Vagina (tissue), 2 donors: ENCODE measurements around the gene OR51S1. TPM values are rescaled to one million over a fixed set of nuclear protein-coding genes. Genes with fewer than 3 reads are reported as not detected.

Experiments
- DNase-seq, 2 donors: peaks; one replicate each; pipeline ENCODE4 v3.0.0-alpha.2; 2017; ENCODE audit errors: extremely low spot score in 2 of 2
- H3K27ac ChIP-seq: fragments of 200-600 bp; sonication (generic); one replicate; pipeline ENCODE4 v1.5.1; 2019
- H3K27me3 ChIP-seq: fragments of 200-600 bp; sonication (generic); one replicate; pipeline ENCODE4 v1.5.1; 2019
- H3K36me3 ChIP-seq, 2 donors: fragments of 200-600 bp; sonication (generic); one replicate each; pipeline ENCODE4 v1.5.1; 2017 to 2019
- H3K4me1 ChIP-seq: fragments of 200-600 bp; sonication (generic); one replicate; pipeline ENCODE4 v1.5.1; 2019
- H3K4me3 ChIP-seq, 2 donors: fragments of 200-600 bp; sonication (generic); 1 replicate in 1 of 2; 2 replicates in 1 of 2; pipeline ENCODE4 v1.5.1; 2016 to 2019
- H3K9me3 ChIP-seq: fragments of 200-600 bp; sonication (generic); one replicate; pipeline ENCODE4 v1.5.1; 2019
- POLR2A ChIP-seq, 2 donors: fragments of 450-650 bp; IDR thresholded peaks; one replicate each; pipeline ENCODE4 v1.6.1; 2017; ENCODE audit warnings: antibody characterized with exemption in 2 of 2, mild to moderate bottlenecking in 2 of 2, moderate library complexity in 2 of 2
- POLR2AphosphoS5 ChIP-seq, 2 donors: sonication (generic); formaldehyde crosslinking; IDR thresholded peaks; one replicate each; pipeline ENCODE4 v1.9.0; 2017; ENCODE audit warnings: antibody characterized with exemption in 2 of 2, mild to moderate bottlenecking in 2 of 2, low read depth in 1 of 2; ENCODE audit not compliant: insufficient read depth in 1 of 2
- intact Hi-C: fragments of 100-400 bp; cut with DNase I; formaldehyde crosslinking; loops from one replicate; pipeline ENCODE4 v1.15.1; 2023
- total RNA-seq: library from RNA; depleted of rRNA; stranded (reverse); fragments of >200 nt; gene quantifications from one replicate; pipeline ENCODE4 v1.2.3, GENCODE V29; 2016
- TF ChIP-seq, protein P1 (sequence below), 3 experiments: fragments of 450-650 bp in 2 of 3; fragments of 200-600 bp in 1 of 3; sonication (generic) in 1 of 3; IDR thresholded peaks; one replicate each; pipeline ENCODE4 v1.5.1; 2017 to 2019; ENCODE audit warnings: antibody characterized with exemption in 3 of 3, mild to moderate bottlenecking in 2 of 3, moderate library complexity in 2 of 3

OR51S1 gene
- total RNA-seq, 1 donor from 2014 or later: not detected

- no peaks in the 10 kb centered on the region for H3K27me3 ChIP-seq
- no peaks in the 10 kb centered on the region for H3K36me3 ChIP-seq
- TF ChIP-seq, protein P1, sequence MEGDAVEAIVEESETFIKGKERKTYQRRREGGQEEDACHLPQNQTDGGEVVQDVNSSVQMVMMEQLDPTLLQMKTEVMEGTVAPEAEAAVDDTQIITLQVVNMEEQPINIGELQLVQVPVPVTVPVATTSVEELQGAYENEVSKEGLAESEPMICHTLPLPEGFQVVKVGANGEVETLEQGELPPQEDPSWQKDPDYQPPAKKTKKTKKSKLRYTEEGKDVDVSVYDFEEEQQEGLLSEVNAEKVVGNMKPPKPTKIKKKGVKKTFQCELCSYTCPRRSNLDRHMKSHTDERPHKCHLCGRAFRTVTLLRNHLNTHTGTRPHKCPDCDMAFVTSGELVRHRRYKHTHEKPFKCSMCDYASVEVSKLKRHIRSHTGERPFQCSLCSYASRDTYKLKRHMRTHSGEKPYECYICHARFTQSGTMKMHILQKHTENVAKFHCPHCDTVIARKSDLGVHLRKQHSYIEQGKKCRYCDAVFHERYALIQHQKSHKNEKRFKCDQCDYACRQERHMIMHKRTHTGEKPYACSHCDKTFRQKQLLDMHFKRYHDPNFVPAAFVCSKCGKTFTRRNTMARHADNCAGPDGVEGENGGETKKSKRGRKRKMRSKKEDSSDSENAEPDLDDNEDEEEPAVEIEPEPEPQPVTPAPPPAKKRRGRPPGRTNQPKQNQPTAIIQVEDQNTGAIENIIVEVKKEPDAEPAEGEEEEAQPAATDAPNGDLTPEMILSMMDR (IDR thresholded peaks at IDR 0.05): no peak
- TF ChIP-seq POLR2AphosphoS5 (IDR thresholded peaks at IDR 0.05; ENCODE audit: insufficient read depth in 1 of 2, low read depth in 1 of 2) (no peak), POLR2A (IDR thresholded peaks at IDR 0.05) (no peak)
- no peak overlapping the region for H3K27ac ChIP-seq
- no peak overlapping the region for H3K4me3 ChIP-seq
- intact Hi-C loops: no loop called here
- no peak for DNase-seq
- no peaks in the 10 kb centered on the region for H3K9me3 ChIP-seq
- no peaks in the 10 kb centered on the region for H3K4me1 ChIP-seq
Observed at GRCh38 chr11:4884361-4884760, 35.4 kb upstream of the OR51S1 start.

- H3K27me3 ChIP-seq: no peaks in the 10 kb centered on the region
- H3K4me3 ChIP-seq: no peak overlapping the region
- no peak for DNase-seq
- H3K36me3 ChIP-seq: no peaks in the 10 kb centered on the region
- intact Hi-C loops: no loop called here
- no peaks in the 10 kb centered on the region for H3K4me1 ChIP-seq
- TF ChIP-seq POLR2A (IDR thresholded peaks at IDR 0.05): no peak
- TF ChIP-seq POLR2AphosphoS5 (IDR thresholded peaks at IDR 0.05; ENCODE audit: insufficient read depth in 1 of 2, low read depth in 1 of 2): no peak
- no peaks in the 10 kb centered on the region for H3K9me3 ChIP-seq
- no peak overlapping the region for H3K27ac ChIP-seq
Observed at GRCh38 chr11:4882543-4882942, 33.5 kb upstream of the OR51S1 start.

GRCh38 chr11:4881860-4882500 lies 33.0 kb upstream of the OR51S1 start, which contains the start of gene OR51T1:
Gene OR51T1, plus strand, starts transcription at chr11:4881900. Its CDS starts 0 bp downstream, at chr11:4881900.
- no peak for DNase-seq
- Histone ChIP-seq H3K4me1 (no peaks in the 10 kb centered on the region), H3K9me3 (no peaks in the 10 kb centered on the region), H3K36me3 (no peaks in the 10 kb centered on the region), H3K27me3 (no peaks in the 10 kb centered on the region), H3K4me3 (no peak within 1 kb of the TSS), H3K27ac (no peak within 1 kb of the TSS)
- TF ChIP-seq POLR2AphosphoS5 (IDR thresholded peaks at IDR 0.05; ENCODE audit: insufficient read depth in 1 of 2, low read depth in 1 of 2) (no peak), POLR2A (IDR thresholded peaks at IDR 0.05) (no peak)
- TF ChIP-seq, protein P1 (IDR thresholded peaks at IDR 0.05): no peak
- intact Hi-C loops: no loop called here

GRCh38 chr11:4881188-4881587 lies 32.2 kb upstream of the OR51S1 start:
- Histone ChIP-seq H3K4me3 (no peak overlapping the region), H3K27me3 (no peaks in the 10 kb centered on the region), H3K27ac (no peak overlapping the region), H3K36me3 (no peaks in the 10 kb centered on the region), H3K4me1 (no peaks in the 10 kb centered on the region), H3K9me3 (no peaks in the 10 kb centered on the region)
- DNase-seq: no peak
- intact Hi-C loops: no loop called here
- TF ChIP-seq POLR2AphosphoS5 (IDR thresholded peaks at IDR 0.05; ENCODE audit: insufficient read depth in 1 of 2, low read depth in 1 of 2) (no peak), POLR2A (IDR thresholded peaks at IDR 0.05) (no peak)
- TF ChIP-seq, protein P1 (IDR thresholded peaks at IDR 0.05): no peak

DNA sequence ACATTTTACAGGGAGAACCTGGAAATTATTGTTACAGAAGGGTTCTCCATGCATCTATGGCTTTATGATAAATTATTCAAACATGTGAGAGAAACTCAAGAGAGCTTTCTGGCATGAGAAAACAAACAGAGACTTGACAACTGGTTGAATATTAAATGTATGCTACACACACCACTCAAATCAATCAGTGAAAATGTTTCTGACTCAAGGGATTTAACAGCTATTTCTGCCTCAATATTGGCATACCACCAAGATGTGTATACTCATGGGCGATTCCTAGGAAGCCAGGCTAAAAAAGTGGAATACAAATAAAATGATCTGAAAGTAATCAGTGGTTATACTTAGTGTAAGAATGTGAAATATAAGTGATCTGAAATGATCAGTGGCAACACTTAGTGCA lies 16.8 kb upstream of the OR51S1 start:
- DNase-seq: no peak
- Histone ChIP-seq H3K36me3 (no peaks in the 10 kb centered on the region), H3K9me3 (no peaks in the 10 kb centered on the region), H3K27me3 (no peaks in the 10 kb centered on the region), H3K4me3 (no peak overlapping the region), H3K4me1 (no peaks in the 10 kb centered on the region), H3K27ac (no peak overlapping the region)
- TF ChIP-seq POLR2AphosphoS5 (IDR thresholded peaks at IDR 0.05; ENCODE audit: insufficient read depth in 1 of 2, low read depth in 1 of 2) (no peak), POLR2A (IDR thresholded peaks at IDR 0.05) (no peak)
- TF ChIP-seq, protein P1 (IDR thresholded peaks at IDR 0.05): no peak
- intact Hi-C loops: no loop called here
